H9 (cell line): ENCODE results near the gene SPRR2D. TPM values are rescaled to one million over a fixed set of nuclear protein-coding genes. Genes with fewer than 3 reads are reported as not detected.

Experiments
- DNase-seq: peaks from one replicate; pipeline ENCODE4 v3.0.0-alpha.2; 2017
- H2AFZ ChIP-seq: one replicate; pipeline ENCODE4 v1.6.1; 2013; ENCODE audit warnings: mild to moderate bottlenecking, low read length, control low read depth, moderate library complexity
- H2AK5ac ChIP-seq: 2 replicates; pipeline ENCODE4 v1.6.1; 2013; ENCODE audit warnings: low read length, control low read depth, mixed read lengths; ENCODE audit not compliant: insufficient read length
- H2BK120ac ChIP-seq: one replicate; pipeline ENCODE4 v1.6.1; 2013; ENCODE audit warnings: low read depth, mild to moderate bottlenecking, low read length, control low read depth, inconsistent platforms; ENCODE audit not compliant: poor library complexity, severe bottlenecking
- H2BK12ac ChIP-seq: 2 replicates; pipeline ENCODE4 v1.6.1; 2013; ENCODE audit warnings: low read length, control low read depth, mixed read lengths, low read depth; ENCODE audit not compliant: insufficient read length
- H2BK15ac ChIP-seq: 2 replicates; pipeline ENCODE4 v1.6.1; 2013; ENCODE audit warnings: low read depth, low read length, control low read depth
- H2BK20ac ChIP-seq: one replicate; pipeline ENCODE4 v1.6.1; 2013; ENCODE audit warnings: low read depth, mild to moderate bottlenecking, low read length, control low read depth, inconsistent platforms; ENCODE audit not compliant: poor library complexity, severe bottlenecking
- H2BK5ac ChIP-seq: 2 replicates; pipeline ENCODE4 v1.6.1; 2013; ENCODE audit warnings: low read length, control low read depth, mixed read lengths; ENCODE audit not compliant: insufficient read length
- H3K14ac ChIP-seq: 2 replicates; pipeline ENCODE4 v1.6.1; 2013; ENCODE audit warnings: low read length, control low read depth; ENCODE audit not compliant: insufficient read depth
- H3K18ac ChIP-seq: 2 replicates; pipeline ENCODE4 v1.6.1; 2013; ENCODE audit warnings: low read depth, mild to moderate bottlenecking, mixed read lengths, low read length, control low read depth; ENCODE audit not compliant: insufficient read length
- H3K23ac ChIP-seq: 2 replicates; pipeline ENCODE4 v1.6.1; 2013; ENCODE audit warnings: low read length, control low read depth, mixed read lengths, low read depth; ENCODE audit not compliant: insufficient read length
- H3K23me2 ChIP-seq: 2 replicates; pipeline ENCODE4 v1.6.1; 2013; ENCODE audit warnings: low read depth, mild to moderate bottlenecking, mixed read lengths, low read length, control low read depth; ENCODE audit not compliant: insufficient read length, poor library complexity, severe bottlenecking
- H3K27ac ChIP-seq: 2 replicates; pipeline ENCODE4 v1.5.1; 2013; ENCODE audit warnings: low read length, control low read depth, mixed read lengths, low read depth; ENCODE audit not compliant: insufficient read length
- H3K27me3 ChIP-seq: 2 replicates; pipeline ENCODE4 v1.6.1; 2013; ENCODE audit warnings: low read length, control low read depth, inconsistent platforms; ENCODE audit not compliant: insufficient read depth
- H3K4ac ChIP-seq: 2 replicates; pipeline ENCODE4 v1.6.1; 2013; ENCODE audit warnings: low read depth, mild to moderate bottlenecking, control low read depth, inconsistent platforms, low read length, moderate library complexity
- H3K4me1 ChIP-seq: 2 replicates; pipeline ENCODE4 v1.6.1; 2013; ENCODE audit warnings: low read length, control low read depth, inconsistent platforms; ENCODE audit not compliant: insufficient read depth
- H3K4me2 ChIP-seq: 2 replicates; pipeline ENCODE4 v1.6.1; 2013; ENCODE audit warnings: low read length, control low read depth, mixed read lengths; ENCODE audit not compliant: insufficient read length, insufficient read depth
- H3K56ac ChIP-seq: 2 replicates; pipeline ENCODE4 v1.6.1; 2013; ENCODE audit warnings: low read depth, mild to moderate bottlenecking, mixed read lengths, low read length, control low read depth; ENCODE audit not compliant: insufficient read length
- H3K79me1 ChIP-seq: 2 replicates; pipeline ENCODE4 v1.6.1; 2013; ENCODE audit warnings: low read depth, mild to moderate bottlenecking, moderate library complexity, low read length, control low read depth, inconsistent platforms; ENCODE audit not compliant: insufficient read depth, poor library complexity, severe bottlenecking
- H3K79me2 ChIP-seq: 2 replicates; pipeline ENCODE4 v1.6.1; 2013; ENCODE audit warnings: low read length, control low read depth, inconsistent platforms; ENCODE audit not compliant: insufficient read depth
- H3K9ac ChIP-seq: 2 replicates; pipeline ENCODE4 v1.6.1; 2013; ENCODE audit warnings: low read length, control low read depth, mixed read lengths; ENCODE audit not compliant: insufficient read length; ENCODE audit errors: extremely low read depth
- H3K9me3 ChIP-seq: one replicate; pipeline ENCODE4 v1.6.1; 2013; ENCODE audit warnings: low read depth, low read length, inconsistent platforms; ENCODE audit not compliant: control insufficient read depth
- H3T11ph ChIP-seq: one replicate; pipeline ENCODE4 v1.6.1; 2013; ENCODE audit warnings: mild to moderate bottlenecking, low read length, control low read depth, inconsistent platforms
- H4K20me1 ChIP-seq: one replicate; pipeline ENCODE4 v1.6.1; 2013; ENCODE audit not compliant: control insufficient read depth, insufficient read length, insufficient read depth
- H4K5ac ChIP-seq: 2 replicates; pipeline ENCODE4 v1.6.1; 2013; ENCODE audit warnings: low read depth, mild to moderate bottlenecking, mixed read lengths, low read length, control low read depth; ENCODE audit not compliant: insufficient read length
- H4K8ac ChIP-seq: replicated peaks from 2 replicates; pipeline ENCODE4 v1.6.1; 2013; ENCODE audit warnings: low read length, control low read depth, mixed read lengths, low read depth; ENCODE audit not compliant: insufficient read length
- H4K91ac ChIP-seq: 2 replicates; pipeline ENCODE4 v1.6.1; 2013; ENCODE audit warnings: low read depth, mild to moderate bottlenecking, moderate library complexity, mixed read lengths, low read length, control low read depth; ENCODE audit not compliant: insufficient read length
- H3K27ac Mint-ChIP-seq, 3 experiments: 2 replicates in 2 of 3; 3 replicates in 1 of 3; pipeline ENCODE4 v1.8.0; 2020 to 2021; ENCODE audit warnings: mixed read lengths in 3 of 3, mild to moderate bottlenecking in 1 of 3, moderate library complexity in 1 of 3
- H3K27me3 Mint-ChIP-seq: 2 replicates; pipeline ENCODE4 v1.8.0; 2021; ENCODE audit warnings: low read depth, mild to moderate bottlenecking, moderate library complexity, mixed read lengths
- H3K36me3 Mint-ChIP-seq, 3 experiments: 2 replicates in 2 of 3; 3 replicates in 1 of 3; pipeline ENCODE4 v1.8.0; 2020 to 2021; ENCODE audit warnings: low read depth in 3 of 3, mixed read lengths in 3 of 3; ENCODE audit not compliant: insufficient read depth in 1 of 3
- H3K4me1 Mint-ChIP-seq, 2 experiments: 2 replicates each; pipeline ENCODE4 v1.8.0; 2020; ENCODE audit warnings: mixed read lengths in 2 of 2
- H3K4me3 Mint-ChIP-seq, 2 experiments: 2 replicates in 1 of 2; 3 replicates in 1 of 2; pipeline ENCODE4 v1.8.0; 2020 to 2021; ENCODE audit warnings: mild to moderate bottlenecking in 2 of 2, mixed read lengths in 2 of 2, moderate library complexity in 1 of 2
- H3K9me3 Mint-ChIP-seq, 2 experiments: 2 replicates in 1 of 2; 3 replicates in 1 of 2; pipeline ENCODE4 v1.8.0; 2020; ENCODE audit warnings: mild to moderate bottlenecking in 2 of 2, mixed read lengths in 2 of 2, moderate library complexity in 1 of 2
- WGBS: extraction: QIAGEN DNeasy Blood & Tissue Kit; methylation state at CpG from one replicate; pipeline ENCODE4 v1.1.7; 2013; ENCODE audit warnings: missing lambda C conversion rate, low lambda C conversion rate, mixed read lengths; ENCODE audit not compliant: insufficient read length; ENCODE audit errors: extremely low coverage; 5-methylcytosine and 5-hydroxymethylcytosine counted together
- total RNA-seq: library from RNA; stranded (reverse); gene quantifications from 2 replicates; pipeline ENCODE4 v1.2.1, GENCODE V29; 2021
- TF ChIP-seq, protein P1 (sequence below): fragments of 200-600 bp; sonication (generic); conservative IDR thresholded peaks from 3 replicates; pipeline ENCODE4 v1.8.0; 2021; ENCODE audit warnings: antibody characterized with exemption, mild to moderate bottlenecking

SPRR2D gene
- total RNA-seq, 1 experiment from 2014 or later, result not detected

DNA sequence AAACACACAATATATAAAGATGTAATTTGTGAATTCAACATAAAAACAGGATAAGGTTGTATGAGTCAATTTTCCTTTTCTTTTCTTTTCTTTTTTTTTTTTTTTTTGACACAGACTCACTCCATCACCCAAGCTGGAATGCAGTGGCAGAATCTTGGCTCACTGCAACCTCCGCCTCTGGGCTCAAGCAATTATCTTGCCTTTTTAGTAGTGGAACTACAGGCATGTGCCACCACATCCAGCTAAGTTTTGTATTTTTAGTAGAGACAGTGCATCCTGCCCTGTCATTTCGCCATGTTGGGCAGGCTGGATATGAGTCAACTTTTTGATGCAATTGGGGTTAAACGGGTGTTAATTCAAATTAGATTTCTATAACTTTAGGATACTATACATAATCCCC lies 40.8 kb upstream of the SPRR2D start:
- no peak overlapping the region for H3K4me2 ChIP-seq
- no peaks in the 10 kb centered on the region; the same call in 1 of the 2 replicates for H3K27me3 Mint-ChIP-seq
- no peak overlapping the region for H2BK20ac ChIP-seq
- no peak overlapping the region for H3K27ac ChIP-seq
- H3T11ph ChIP-seq, result no peak overlapping the region
- no peaks in the 10 kb centered on the region for H3K4me1 ChIP-seq
- no peak overlapping the region for H4K91ac ChIP-seq
- no peak overlapping the region for H3K27ac Mint-ChIP-seq
- peaks cover 14 to 18% of the 10 kb centered on the region in 2 experiments for H3K9me3 Mint-ChIP-seq
- no peak overlapping the region for H3K56ac ChIP-seq
- no peak overlapping the region for H3K23ac ChIP-seq
- H3K36me3 Mint-ChIP-seq, result peaks cover 0 to 7% (median 0%) of the 10 kb centered on the region in 3 experiments; a peak in 2 of 7 replicates
- H3K9ac ChIP-seq, result no peak overlapping the region
- TF ChIP-seq, protein P1, sequence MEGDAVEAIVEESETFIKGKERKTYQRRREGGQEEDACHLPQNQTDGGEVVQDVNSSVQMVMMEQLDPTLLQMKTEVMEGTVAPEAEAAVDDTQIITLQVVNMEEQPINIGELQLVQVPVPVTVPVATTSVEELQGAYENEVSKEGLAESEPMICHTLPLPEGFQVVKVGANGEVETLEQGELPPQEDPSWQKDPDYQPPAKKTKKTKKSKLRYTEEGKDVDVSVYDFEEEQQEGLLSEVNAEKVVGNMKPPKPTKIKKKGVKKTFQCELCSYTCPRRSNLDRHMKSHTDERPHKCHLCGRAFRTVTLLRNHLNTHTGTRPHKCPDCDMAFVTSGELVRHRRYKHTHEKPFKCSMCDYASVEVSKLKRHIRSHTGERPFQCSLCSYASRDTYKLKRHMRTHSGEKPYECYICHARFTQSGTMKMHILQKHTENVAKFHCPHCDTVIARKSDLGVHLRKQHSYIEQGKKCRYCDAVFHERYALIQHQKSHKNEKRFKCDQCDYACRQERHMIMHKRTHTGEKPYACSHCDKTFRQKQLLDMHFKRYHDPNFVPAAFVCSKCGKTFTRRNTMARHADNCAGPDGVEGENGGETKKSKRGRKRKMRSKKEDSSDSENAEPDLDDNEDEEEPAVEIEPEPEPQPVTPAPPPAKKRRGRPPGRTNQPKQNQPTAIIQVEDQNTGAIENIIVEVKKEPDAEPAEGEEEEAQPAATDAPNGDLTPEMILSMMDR, result no peak
- no peaks in the 10 kb centered on the region for H4K20me1 ChIP-seq
- H3K14ac ChIP-seq, result no peak overlapping the region
- DNase-seq, result no peak
- no peaks in the 10 kb centered on the region for H3K9me3 ChIP-seq
- no peak overlapping the region for H2BK15ac ChIP-seq
- no peak overlapping the region for H2AK5ac ChIP-seq
- no peak overlapping the region for H2BK5ac ChIP-seq
- H3K79me1 ChIP-seq, result no peaks in the 10 kb centered on the region
- no peaks in the 10 kb centered on the region for H3K23me2 ChIP-seq
- no peak overlapping the region for H4K5ac ChIP-seq
- no peak overlapping the region for H3K4me3 Mint-ChIP-seq
- H3K18ac ChIP-seq, result no peak overlapping the region
- H3K79me2 ChIP-seq, result no peaks in the 10 kb centered on the region
- H3K27me3 ChIP-seq, result no peaks in the 10 kb centered on the region
- H2AFZ ChIP-seq, result no peak overlapping the region
- no peak overlapping the region for H2BK12ac ChIP-seq
- H3K4me1 Mint-ChIP-seq, result peaks cover 3 to 7% of the 10 kb centered on the region in 2 experiments
- H4K8ac ChIP-seq, result no peak overlapping the region
- no peak overlapping the region for H2BK120ac ChIP-seq
- no peak overlapping the region for H3K4ac ChIP-seq
- WGBS, result no CpG with 5 or more reads among the region's 3 CpGs
